HG03575 (cell line): ENCODE results near the gene CDKN2B-AS1.

Experiments used
- ATAC-seq: cut with Tn5 transposase; IDR thresholded peaks from one replicate; pipeline ENCODE4 v1.9.1; 2021; ENCODE audit not compliant: unreplicated experiment, insufficient number of reproducible peaks, low FRiP score; ENCODE audit errors: extremely low read depth

Gene CDKN2B-AS1

GRCh38 chr9:22134390-22134789, 139.8 kb downstream of the CDKN2B-AS1 start:
- ATAC-seq = no peak

- ATAC-seq = no peak
These were observed 142.0 kb downstream of the CDKN2B-AS1 start for GRCh38 chr9:22136461-22137096.

GRCh38 chr9:22138956-22139660, 144.5 kb downstream of the CDKN2B-AS1 start:
- no peak for ATAC-seq

GRCh38 chr9:22141908-22142307, 147.3 kb downstream of the CDKN2B-AS1 start:
- no peak for ATAC-seq

- ATAC-seq = no peak
These were observed 148.1 kb downstream of the CDKN2B-AS1 start for GRCh38 chr9:22142671-22143070.

- ATAC-seq = no peak
These were observed 149.4 kb downstream of the CDKN2B-AS1 start for GRCh38 chr9:22143799-22144625.

GRCh38 chr9:22146604-22147003, 152.0 kb downstream of the CDKN2B-AS1 start:
- no peak for ATAC-seq

- ATAC-seq = no peak
These were observed 153.4 kb downstream of the CDKN2B-AS1 start for GRCh38 chr9:22147813-22148527.

- ATAC-seq = no peak
These were observed 153.9 kb downstream of the CDKN2B-AS1 start for GRCh38 chr9:22148528-22148875.

GRCh38 chr9:22148876-22149637, 154.5 kb downstream of the CDKN2B-AS1 start:
- ATAC-seq = no peak

- no peak for ATAC-seq
These were observed 159.5 kb downstream of the CDKN2B-AS1 start for GRCh38 chr9:22154064-22154463.

GRCh38 chr9:22156586-22156985, 162.0 kb downstream of the CDKN2B-AS1 start:
- no peak for ATAC-seq

- ATAC-seq = no peak
These were observed 162.7 kb downstream of the CDKN2B-AS1 start for GRCh38 chr9:22157276-22157675.

- ATAC-seq = no peak
These were observed 163.2 kb downstream of the CDKN2B-AS1 start for GRCh38 chr9:22157828-22158227.

GRCh38 chr9:22158271-22158670, 163.7 kb downstream of the CDKN2B-AS1 start:
- ATAC-seq = no peak

GRCh38 chr9:22158927-22159346, 164.3 kb downstream of the CDKN2B-AS1 start:
- no peak for ATAC-seq

GRCh38 chr9:22159586-22159985, 165.0 kb downstream of the CDKN2B-AS1 start:
- no peak for ATAC-seq

GRCh38 chr9:22160221-22160620, 165.6 kb downstream of the CDKN2B-AS1 start:
- no peak for ATAC-seq

GRCh38 chr9:22165144-22165543, 170.6 kb downstream of the CDKN2B-AS1 start:
- no peak for ATAC-seq
